22Rv1 (cell line): ENCODE measurements around the gene CD80.
"Not testable (repeated sequence)": the region's sequence is repeated elsewhere in the genome, so short reads cannot be mapped to it uniquely, and the experiment has no call there.

ENCODE experiments used
- H3K27ac ChIP-seq: fragments of 450-650 bp; 2 replicates; pipeline ENCODE4 v1.5.1; 2017
- CTCF ChIP-seq: fragments of 450-650 bp; IDR thresholded peaks from 2 replicates; pipeline ENCODE4 v1.5.1; 2017; ENCODE audit warnings: mild to moderate bottlenecking
- ZFX ChIP-seq: fragments of 450-650 bp; IDR thresholded peaks from 2 replicates; pipeline ENCODE4 v1.6.1; 2017; ENCODE audit warnings: antibody characterized with exemption, borderline replicate concordance

Gene CD80

GRCh38 chr3:119580067-119580760 lies 20.8 kb upstream of the CD80 start:
- no peak overlapping the region for H3K27ac ChIP-seq

GRCh38 chr3:119579366-119580066 lies 20.1 kb upstream of the CD80 start, which contains the start of gene ADPRH:
Gene ADPRH, plus strand, starts transcription at chr3:119579492. Its CDS starts 2,678 bp downstream, at chr3:119582170.
- H3K27ac ChIP-seq, result no peak within 1 kb of the TSS

More at GRCh38 chr3:119580067-119580760, 20.8 kb upstream of the CD80 start:
- no peak for TF ChIP-seq ZFX
- no peak for TF ChIP-seq CTCF

GRCh38 chr3:119575507-119575906 lies 16.1 kb upstream of the CD80 start:
- peak overlapping the region; percentile 36 for H3K27ac ChIP-seq

More at GRCh38 chr3:119579366-119580066, 20.1 kb upstream of the CD80 start, which contains the start of gene ADPRH:
- TF ChIP-seq ZFX, result no peak
- TF ChIP-seq CTCF, result no peak

GRCh38 chr3:119571688-119572087 lies 12.3 kb upstream of the CD80 start:
- TF ChIP-seq CTCF, result no peak
- no peak for TF ChIP-seq ZFX
- H3K27ac ChIP-seq, result no peak overlapping the region

More at GRCh38 chr3:119575507-119575906, 16.1 kb upstream of the CD80 start:
- TF ChIP-seq CTCF (no peak), ZFX (no peak)

- no peak overlapping the region for H3K27ac ChIP-seq
- no peak for TF ChIP-seq ZFX
- no peak for TF ChIP-seq CTCF
Observed at GRCh38 chr3:119571230-119571629, 11.8 kb upstream of the CD80 start.

GRCh38 chr3:119570229-119570628 lies 10.8 kb upstream of the CD80 start:
- H3K27ac ChIP-seq, result no peak overlapping the region
- TF ChIP-seq ZFX (no peak), CTCF (no peak)

- TF ChIP-seq CTCF, result no peak
- no peak for TF ChIP-seq ZFX
- no peak overlapping the region for H3K27ac ChIP-seq
Observed at GRCh38 chr3:119569156-119569555, 9.7 kb upstream of the CD80 start.

- H3K27ac ChIP-seq, result not testable (repeated sequence)
Observed at GRCh38 chr3:119563334-119563733, 3.9 kb upstream of the CD80 start.
